ENCODE results near the gene SLC22A7. TPM values are rescaled to one million over a fixed set of nuclear protein-coding genes. Genes with fewer than 3 reads are reported as not detected.
"Not testable (repeated sequence)": the region's sequence is repeated elsewhere in the genome, so short reads cannot be mapped to it uniquely, and the experiment has no call there.

The SLC22A7 gene
- total RNA-seq, 1 donor from 2014 or later = not detected

- H3K4me3 Mint-ChIP-seq = no peak overlapping the region
- ATAC-seq (ENCODE audit: low read depth) = no peak
- ChIA-PET CTCF (no interaction called here), POLR2A (interaction anchor here (0.6 to 1.0 kb wide), 4 partner anchors 15 to 417 kb away, joined by 3 to 4 read pairs (median 4); partner anchors contain the start of gene ZNF318)
- no peaks in the 10 kb centered on the region for H3K27me3 Mint-ChIP-seq
- no peak for TF ChIP-seq CTCF (IDR thresholded peaks at IDR 0.05)
- intact Hi-C loops (cut with micrococcal nuclease) = no loop called here
- H3K36me3 Mint-ChIP-seq (ENCODE audit: low read depth) = peaks cover 52% of the 10 kb centered on the region
- no peaks in the 10 kb centered on the region for H3K9me3 Mint-ChIP-seq
- H3K4me1 Mint-ChIP-seq = peaks cover 2% of the 10 kb centered on the region
- no peak overlapping the region for H3K27ac Mint-ChIP-seq
- no peak for DNase-seq
Measured at GRCh38 chr6:43347021-43347420, 49.0 kb downstream of the SLC22A7 start.

- ChIA-PET CTCF (no interaction called here), POLR2A (no interaction called here)
- no peak for ATAC-seq (ENCODE audit: low read depth)
Measured at GRCh38 chr6:43347444-43347843, 49.4 kb downstream of the SLC22A7 start.

GRCh38 chr6:43351951-43352350, 53.9 kb downstream of the SLC22A7 start:
- CTCF ChIA-PET; H3K4me3 Mint-ChIP-seq; H3K9me3 Mint-ChIP-seq; ATAC-seq (ENCODE audit: low read depth); H3K27me3 Mint-ChIP-seq; DNase-seq; POLR2A ChIA-PET: not testable (repeated sequence)
- peaks cover 63% of the 10 kb centered on the region for H3K36me3 Mint-ChIP-seq (ENCODE audit: low read depth)
- peaks cover 13% of the 10 kb centered on the region for H3K4me1 Mint-ChIP-seq
- peak overlapping the region; percentile 19 for H3K27ac Mint-ChIP-seq
- intact Hi-C loops (cut with micrococcal nuclease) = loop anchor here (2.0 kb wide), 1 partner anchor 15 kb away; no protein-coding TSS in a partner anchor

More at GRCh38 chr6:43347444-43347843, 49.4 kb downstream of the SLC22A7 start:
- no peak for TF ChIP-seq CTCF (IDR thresholded peaks at IDR 0.05)
- peaks cover 4% of the 10 kb centered on the region for H3K4me1 Mint-ChIP-seq
- no peak for DNase-seq
- H3K4me3 Mint-ChIP-seq = no peak overlapping the region
- H3K36me3 Mint-ChIP-seq (ENCODE audit: low read depth) = peaks cover 52% of the 10 kb centered on the region
- intact Hi-C loops (cut with micrococcal nuclease) = no loop called here
- H3K9me3 Mint-ChIP-seq = no peaks in the 10 kb centered on the region
- no peaks in the 10 kb centered on the region for H3K27me3 Mint-ChIP-seq
- H3K27ac Mint-ChIP-seq = no peak overlapping the region

Other genes with a start within 250 kb of the SLC22A7 start
- 15.9 and 19.1 TPM in 2 replicates for gene CUL7, start 244.4 kb upstream of the SLC22A7 start, total RNA-seq
- gene MRPL2, start 238.8 kb upstream of the SLC22A7 start, total RNA-seq = 43.9 and 47.8 TPM in 2 replicates
- gene KLC4, start 238.6 kb upstream of the SLC22A7 start, total RNA-seq = 17.0 and 19.8 TPM in 2 replicates
- 0.66 and 0.82 TPM in 2 replicates for gene PTK7, start 221.9 kb upstream of the SLC22A7 start, total RNA-seq
- gene SRF, start 127.0 kb upstream of the SLC22A7 start, total RNA-seq = 35.9 and 37.8 TPM in 2 replicates
- 69.2 and 70.8 TPM in 2 replicates for gene CUL9, start 116.1 kb upstream of the SLC22A7 start, total RNA-seq
- 56.7 and 57.5 TPM in 2 replicates for gene DNPH1, start 68.8 kb upstream of the SLC22A7 start, total RNA-seq
- 0.02 and 0.13 TPM in 2 replicates for gene TTBK1, start 54.8 kb upstream of the SLC22A7 start, total RNA-seq
- 42.2 and 49.9 TPM in 2 replicates for gene CRIP3, start 10.6 kb downstream of the SLC22A7 start, total RNA-seq
- 135 and 159 TPM in 2 replicates for gene ZNF318, start 71.4 kb downstream of the SLC22A7 start, total RNA-seq
- gene ABCC10, start 129.3 kb downstream of the SLC22A7 start, total RNA-seq = 59.5 and 74.6 TPM in 2 replicates
- 1.4 TPM in 2 replicates for gene DLK2, start 157.3 kb downstream of the SLC22A7 start, total RNA-seq
- gene TJAP1, start 179.3 kb downstream of the SLC22A7 start, total RNA-seq = 36.0 and 45.3 TPM in 2 replicates
- gene LRRC73, start 212.1 kb downstream of the SLC22A7 start, total RNA-seq = 0.31 and 0.34 TPM in 2 replicates
- gene YIPF3, start 218.7 kb downstream of the SLC22A7 start, total RNA-seq = 51.7 and 59.1 TPM in 2 replicates
- 67.7 and 75.6 TPM in 2 replicates for gene POLR1C, start 218.8 kb downstream of the SLC22A7 start, total RNA-seq